GOT3 (cell line): Measurements from ENCODE around the gene POLL.

Experiments used
- DNase-seq: peaks from one replicate; lab custom pipeline; 2025; ENCODE audit warnings: mixed read lengths; lab: John Stamatoyannopoulos, UW

POLL gene

GRCh38 chr10:101573885-101574753 is 13.9 kb downstream of the POLL start:
- DNase-seq: no peak

GRCh38 chr10:101572785-101573184 is 15.3 kb downstream of the POLL start:
- DNase-seq: no peak

- no peak for DNase-seq
Observed at GRCh38 chr10:101572126-101572525, 15.9 kb downstream of the POLL start.

- DNase-seq: no peak
Observed at GRCh38 chr10:101571271-101571925, 16.7 kb downstream of the POLL start.

- no peak for DNase-seq
Observed at GRCh38 chr10:101570428-101571270, 17.4 kb downstream of the POLL start.

GRCh38 chr10:101569622-101570427 is 18.2 kb downstream of the POLL start:
- peak; percentile 37 for DNase-seq

GRCh38 chr10:101569323-101569621 is 18.8 kb downstream of the POLL start:
- no peak for DNase-seq

- no peak for DNase-seq
Observed at GRCh38 chr10:101568054-101568745, 19.9 kb downstream of the POLL start.

GRCh38 chr10:101567165-101568006 is 20.7 kb downstream of the POLL start:
- no peak for DNase-seq

- no peak for DNase-seq
Observed at GRCh38 chr10:101566333-101567164, 21.5 kb downstream of the POLL start.

GRCh38 chr10:101565936-101566332 is 22.1 kb downstream of the POLL start:
- no peak for DNase-seq

GRCh38 chr10:101565370-101565900 is 22.6 kb downstream of the POLL start:
- no peak for DNase-seq

- no peak for DNase-seq
Observed at GRCh38 chr10:101564490-101564991, 23.5 kb downstream of the POLL start.

GRCh38 chr10:101563497-101564040 is 24.5 kb downstream of the POLL start:
- no peak for DNase-seq

- DNase-seq: no peak
Observed at GRCh38 chr10:101563007-101563406, 25.1 kb downstream of the POLL start.

- no peak for DNase-seq
Observed at GRCh38 chr10:101562231-101562630, 25.8 kb downstream of the POLL start.

- DNase-seq: no peak
Observed at GRCh38 chr10:101561068-101561915, 26.8 kb downstream of the POLL start.
